Activated naive CD8-positive, alpha-beta T cell treated with anti-CD3 and anti-CD28 coated beads, Interleukin-2, amount 50 U/mL, for 24 hours (primary cell): ENCODE results near the gene OTUD1.

ENCODE experiments used
- ATAC-seq: fragments of 150-1000 bp; cut with Tn5 transposase; one replicate; pipeline ENCODE4 v1.10.0; 2021
- DNase-seq: peaks from one replicate; pipeline ENCODE4 v3.0.0; 2021
- H3K27ac Mint-ChIP-seq: one replicate; pipeline ENCODE4 v1.8.0; 2021; ENCODE audit warnings: mild to moderate bottlenecking, mixed read lengths
- H3K27me3 Mint-ChIP-seq: one replicate; pipeline ENCODE4 v1.8.0; 2021; ENCODE audit warnings: mixed read lengths
- H3K36me3 Mint-ChIP-seq: one replicate; pipeline ENCODE4 v1.8.0; 2021; ENCODE audit warnings: low read depth, mixed read lengths
- H3K4me1 Mint-ChIP-seq: one replicate; pipeline ENCODE4 v1.8.0; 2021; ENCODE audit warnings: mixed read lengths
- H3K4me3 Mint-ChIP-seq: one replicate; pipeline ENCODE4 v1.8.0; 2021; ENCODE audit warnings: mild to moderate bottlenecking, moderate library complexity, mixed read lengths
- H3K9me3 Mint-ChIP-seq: one replicate; pipeline ENCODE4 v1.8.0; 2021; ENCODE audit warnings: mixed read lengths

OTUD1 gene

GRCh38 chr10:23469596-23470237, 30.8 kb downstream of the OTUD1 start:
- peaks cover 17% of the 10 kb centered on the region for H3K4me1 Mint-ChIP-seq
- no peak overlapping the region for H3K27ac Mint-ChIP-seq
- DNase-seq (no peak), ATAC-seq (no peak)
- no peak overlapping the region for H3K4me3 Mint-ChIP-seq
- H3K27me3 Mint-ChIP-seq: peaks cover 9% of the 10 kb centered on the region
- H3K9me3 Mint-ChIP-seq: no peaks in the 10 kb centered on the region
- no peaks in the 10 kb centered on the region for H3K36me3 Mint-ChIP-seq

- Mint-ChIP-seq H3K36me3 (no peaks in the 10 kb centered on the region), H3K27ac (no peak overlapping the region), H3K4me3 (no peak overlapping the region), H3K27me3 (peaks cover 11% of the 10 kb centered on the region), H3K4me1 (peaks cover 17% of the 10 kb centered on the region), H3K9me3 (no peaks in the 10 kb centered on the region)
- DNase-seq: no peak
- no peak for ATAC-seq
These were observed 33.3 kb downstream of the OTUD1 start for GRCh38 chr10:23472181-23472580.

GRCh38 chr10:23474081-23474480, 35.2 kb downstream of the OTUD1 start:
- Mint-ChIP-seq H3K9me3 (no peaks in the 10 kb centered on the region), H3K4me3 (no peak overlapping the region), H3K36me3 (no peaks in the 10 kb centered on the region), H3K27ac (no peak overlapping the region), H3K4me1 (peaks cover 17% of the 10 kb centered on the region), H3K27me3 (peaks cover 11% of the 10 kb centered on the region)
- DNase-seq (no peak), ATAC-seq (no peak)

GRCh38 chr10:23474626-23475025, 35.8 kb downstream of the OTUD1 start:
- Mint-ChIP-seq H3K9me3 (no peaks in the 10 kb centered on the region), H3K4me3 (no peak overlapping the region), H3K27me3 (peaks cover 12% of the 10 kb centered on the region), H3K27ac (no peak overlapping the region), H3K4me1 (peaks cover 12% of the 10 kb centered on the region), H3K36me3 (no peaks in the 10 kb centered on the region)
- no peak for DNase-seq
- ATAC-seq: no peak

- Mint-ChIP-seq H3K36me3 (no peaks in the 10 kb centered on the region), H3K27ac (no peak overlapping the region), H3K27me3 (peaks cover 7% of the 10 kb centered on the region), H3K9me3 (no peaks in the 10 kb centered on the region), H3K4me1 (peaks cover 4% of the 10 kb centered on the region), H3K4me3 (no peak overlapping the region)
- ATAC-seq (no peak), DNase-seq (no peak)
These were observed 39.7 kb downstream of the OTUD1 start for GRCh38 chr10:23478570-23478969.

- H3K9me3 Mint-ChIP-seq: no peaks in the 10 kb centered on the region
These were observed 41.1 kb downstream of the OTUD1 start for GRCh38 chr10:23479798-23480473.

GRCh38 chr10:23481363-23481961, 42.6 kb downstream of the OTUD1 start:
- H3K4me3 Mint-ChIP-seq: no peak overlapping the region
- no peaks in the 10 kb centered on the region for H3K4me1 Mint-ChIP-seq
- DNase-seq (no peak), ATAC-seq (no peak)
- H3K27ac Mint-ChIP-seq: no peak overlapping the region
- H3K9me3 Mint-ChIP-seq: no peaks in the 10 kb centered on the region
- H3K27me3 Mint-ChIP-seq: peaks cover 6% of the 10 kb centered on the region
- H3K36me3 Mint-ChIP-seq: no peaks in the 10 kb centered on the region

More at GRCh38 chr10:23479798-23480473, 41.1 kb downstream of the OTUD1 start:
- H3K4me3 Mint-ChIP-seq: no peak overlapping the region
- DNase-seq: no peak
- H3K4me1 Mint-ChIP-seq: no peaks in the 10 kb centered on the region
- H3K36me3 Mint-ChIP-seq: no peaks in the 10 kb centered on the region
- no peak overlapping the region for H3K27ac Mint-ChIP-seq
- no peak for ATAC-seq
- H3K27me3 Mint-ChIP-seq: peaks cover 7% of the 10 kb centered on the region

GRCh38 chr10:23490115-23490514, 51.2 kb downstream of the OTUD1 start:
- Mint-ChIP-seq H3K9me3 (no peaks in the 10 kb centered on the region), H3K36me3 (no peaks in the 10 kb centered on the region), H3K4me3 (no peak overlapping the region), H3K27me3 (peaks cover 5% of the 10 kb centered on the region), H3K27ac (no peak overlapping the region), H3K4me1 (peaks cover 2% of the 10 kb centered on the region)
- ATAC-seq (no peak), DNase-seq (no peak)
